ENCODE measurements around the gene SLC22A2. TPM values are rescaled to one million over a fixed set of nuclear protein-coding genes. Genes with fewer than 3 reads are reported as not detected.

Gene SLC22A2
- total RNA-seq, 6 experiments from 2014 or later: not detected

DNA sequence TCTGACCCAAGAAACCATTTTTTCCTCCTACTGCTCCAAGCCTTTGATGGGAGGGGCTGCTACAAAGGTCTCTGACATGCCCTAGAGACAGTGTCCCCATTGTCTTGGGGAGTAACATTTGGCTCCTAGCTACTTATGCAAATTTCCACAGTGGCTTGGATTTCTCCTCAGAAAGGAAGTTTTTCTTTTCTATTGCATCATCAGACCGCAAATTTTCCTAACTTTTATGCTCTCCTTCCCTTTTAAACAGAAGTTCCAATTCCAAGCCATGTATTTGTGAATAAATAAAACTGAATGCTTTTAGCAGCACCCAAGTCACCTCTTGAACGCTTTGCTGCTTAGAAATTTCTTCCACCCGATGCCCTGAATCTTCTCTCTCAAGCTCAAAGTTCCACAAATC lies 51.0 kb downstream of the SLC22A2 start:
- no peak for DNase-seq
- no peaks in the 10 kb centered on the region for H3K27me3 ChIP-seq
- no peaks in the 10 kb centered on the region for H3K9me3 ChIP-seq
- 91% methylated on average over 3 of the region's 3 CpGs for WGBS (ENCODE audit: insufficient coverage, low coverage, low lambda C conversion rate, missing lambda C conversion rate)
- no peak for TF ChIP-seq POLR2A (IDR thresholded peaks at IDR 0.05)
- TF ChIP-seq, protein P1, sequence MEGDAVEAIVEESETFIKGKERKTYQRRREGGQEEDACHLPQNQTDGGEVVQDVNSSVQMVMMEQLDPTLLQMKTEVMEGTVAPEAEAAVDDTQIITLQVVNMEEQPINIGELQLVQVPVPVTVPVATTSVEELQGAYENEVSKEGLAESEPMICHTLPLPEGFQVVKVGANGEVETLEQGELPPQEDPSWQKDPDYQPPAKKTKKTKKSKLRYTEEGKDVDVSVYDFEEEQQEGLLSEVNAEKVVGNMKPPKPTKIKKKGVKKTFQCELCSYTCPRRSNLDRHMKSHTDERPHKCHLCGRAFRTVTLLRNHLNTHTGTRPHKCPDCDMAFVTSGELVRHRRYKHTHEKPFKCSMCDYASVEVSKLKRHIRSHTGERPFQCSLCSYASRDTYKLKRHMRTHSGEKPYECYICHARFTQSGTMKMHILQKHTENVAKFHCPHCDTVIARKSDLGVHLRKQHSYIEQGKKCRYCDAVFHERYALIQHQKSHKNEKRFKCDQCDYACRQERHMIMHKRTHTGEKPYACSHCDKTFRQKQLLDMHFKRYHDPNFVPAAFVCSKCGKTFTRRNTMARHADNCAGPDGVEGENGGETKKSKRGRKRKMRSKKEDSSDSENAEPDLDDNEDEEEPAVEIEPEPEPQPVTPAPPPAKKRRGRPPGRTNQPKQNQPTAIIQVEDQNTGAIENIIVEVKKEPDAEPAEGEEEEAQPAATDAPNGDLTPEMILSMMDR (IDR thresholded peaks at IDR 0.05): no peak
- H3K4me1 ChIP-seq: no peaks in the 10 kb centered on the region
- no peak overlapping the region for H3K27ac ChIP-seq
- ATAC-seq: no peak
- H3K36me3 ChIP-seq: no peaks in the 10 kb centered on the region
- intact Hi-C loops (cut with DNase I): no loop called here
- H3K4me3 ChIP-seq: no peak overlapping the region

DNA sequence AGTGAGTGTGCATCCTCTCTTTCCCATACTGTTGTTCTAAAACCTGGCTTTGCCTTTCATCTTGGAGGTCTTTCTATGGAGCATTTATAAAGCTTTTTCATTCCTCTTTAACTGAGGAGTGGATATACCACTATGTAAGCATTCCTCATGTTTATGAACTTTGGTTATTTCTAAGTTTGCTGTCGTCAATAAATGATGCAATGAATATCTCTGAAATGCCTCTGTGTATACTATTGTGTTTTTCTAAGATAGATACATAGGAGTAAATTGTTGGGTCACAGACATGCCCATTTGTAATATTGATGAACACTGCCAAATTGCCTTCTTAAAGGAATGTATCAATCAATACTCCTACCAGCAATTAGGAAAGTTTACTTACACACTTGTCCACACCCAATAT lies 53.9 kb downstream of the SLC22A2 start:
- Histone ChIP-seq H3K9me3 (no peaks in the 10 kb centered on the region), H3K27ac (no peak overlapping the region), H3K36me3 (no peaks in the 10 kb centered on the region), H3K27me3 (no peaks in the 10 kb centered on the region), H3K4me3 (no peak overlapping the region), H3K4me1 (no peaks in the 10 kb centered on the region)
- WGBS (ENCODE audit: insufficient coverage, low coverage, low lambda C conversion rate, missing lambda C conversion rate): 42% methylated on average over 1 of the region's 1 CpG
- intact Hi-C loops (cut with DNase I): no loop called here
- ATAC-seq: no peak
- TF ChIP-seq POLR2A (IDR thresholded peaks at IDR 0.05): no peak
- TF ChIP-seq, protein P1 (IDR thresholded peaks at IDR 0.05): no peak
- no peak for DNase-seq

DNA sequence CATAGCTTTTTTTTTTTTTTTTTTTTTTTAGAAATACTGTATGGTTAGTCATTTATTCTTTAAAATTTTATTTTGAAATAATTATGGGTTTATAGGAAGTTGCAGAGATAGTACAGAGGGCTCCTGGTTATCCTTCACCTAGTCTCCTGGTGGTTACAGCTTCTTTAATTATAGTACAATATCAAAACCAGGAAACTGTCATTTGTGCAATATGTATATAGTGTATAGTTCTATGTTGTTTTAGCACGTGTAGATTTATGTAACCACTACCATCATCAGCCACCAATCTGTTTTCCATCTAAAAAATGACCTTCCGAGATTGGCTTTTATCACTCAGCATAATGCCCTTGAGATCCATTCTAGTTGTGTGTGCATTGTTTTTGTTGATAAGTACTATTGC lies 54.7 kb downstream of the SLC22A2 start:
- no peaks in the 10 kb centered on the region for H3K36me3 ChIP-seq
- H3K27me3 ChIP-seq: no peaks in the 10 kb centered on the region
- no peaks in the 10 kb centered on the region for H3K4me1 ChIP-seq
- ATAC-seq: no peak
- H3K9me3 ChIP-seq: no peaks in the 10 kb centered on the region
- no peak overlapping the region for H3K27ac ChIP-seq
- no peak for TF ChIP-seq POLR2A (IDR thresholded peaks at IDR 0.05)
- TF ChIP-seq, protein P1 (IDR thresholded peaks at IDR 0.05): no peak
- no peak for DNase-seq
- intact Hi-C loops (cut with DNase I): no loop called here
- H3K4me3 ChIP-seq: no peak overlapping the region
- WGBS (ENCODE audit: insufficient coverage, low coverage, low lambda C conversion rate, missing lambda C conversion rate): 83% methylated on average over 2 of the region's 2 CpGs

DNA sequence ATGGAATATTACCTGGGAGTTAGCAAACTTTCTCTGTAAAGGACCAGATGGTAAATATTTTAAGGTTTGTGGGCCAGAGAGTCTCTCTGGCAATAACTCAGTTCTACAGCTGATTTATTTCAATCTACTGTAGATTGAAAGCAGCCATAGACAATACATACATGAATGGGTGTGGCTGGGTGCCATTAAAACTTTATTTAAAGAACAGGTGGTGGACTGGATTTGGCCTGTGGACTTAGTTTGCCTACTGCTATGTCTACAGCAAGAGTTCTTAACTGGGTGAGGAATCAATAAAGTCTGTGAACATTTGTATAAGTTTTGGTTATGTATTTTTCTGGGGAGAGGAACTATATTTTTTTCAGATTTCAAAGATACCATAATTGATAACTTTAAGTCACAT lies 55.1 kb downstream of the SLC22A2 start:
- H3K4me1 ChIP-seq: no peaks in the 10 kb centered on the region
- no peak overlapping the region for H3K4me3 ChIP-seq
- DNase-seq: no peak
- intact Hi-C loops (cut with DNase I): no loop called here
- no peak overlapping the region for H3K27ac ChIP-seq
- ATAC-seq: no peak
- H3K9me3 ChIP-seq: no peaks in the 10 kb centered on the region
- H3K36me3 ChIP-seq: no peaks in the 10 kb centered on the region
- H3K27me3 ChIP-seq: no peaks in the 10 kb centered on the region
- TF ChIP-seq POLR2A (IDR thresholded peaks at IDR 0.05): no peak
- TF ChIP-seq, protein P1 (IDR thresholded peaks at IDR 0.05): no peak

DNA sequence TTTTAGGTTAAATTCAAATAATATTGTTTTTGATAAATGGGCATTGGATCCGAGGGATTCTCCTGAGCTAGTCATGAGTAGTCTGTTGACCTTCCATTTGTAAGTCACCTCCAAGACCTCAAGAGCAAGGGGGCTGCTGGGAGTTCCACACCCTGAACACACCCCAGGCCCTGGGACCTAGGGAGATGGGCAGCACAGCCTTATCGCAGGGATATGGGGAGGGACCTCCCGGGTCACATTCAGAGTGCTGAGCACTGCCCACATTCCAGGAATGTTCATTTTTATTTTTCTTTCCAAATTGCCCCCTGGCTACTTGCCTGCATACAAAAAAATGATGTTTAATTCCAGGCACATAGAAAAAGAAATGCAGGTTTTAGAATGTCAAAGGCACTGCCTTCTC lies 55.5 kb downstream of the SLC22A2 start:
- DNase-seq (no peak), ATAC-seq (no peak)
- H3K36me3 ChIP-seq: no peaks in the 10 kb centered on the region
- H3K4me3 ChIP-seq: no peak overlapping the region
- H3K4me1 ChIP-seq: no peaks in the 10 kb centered on the region
- intact Hi-C loops (cut with DNase I): no loop called here
- H3K9me3 ChIP-seq: no peaks in the 10 kb centered on the region
- TF ChIP-seq, protein P1 (IDR thresholded peaks at IDR 0.05): no peak
- no peak for TF ChIP-seq POLR2A (IDR thresholded peaks at IDR 0.05)
- no peaks in the 10 kb centered on the region for H3K27me3 ChIP-seq
- H3K27ac ChIP-seq: no peak overlapping the region
- 81% methylated on average over 2 of the region's 3 CpGs for WGBS (ENCODE audit: insufficient coverage, low coverage, low lambda C conversion rate, missing lambda C conversion rate)
